Measurements from ENCODE around the gene RGL1. TPM values are rescaled to one million over a fixed set of nuclear protein-coding genes. Genes with fewer than 3 reads are reported as not detected.

Gene RGL1
- total RNA-seq, 1 donor from 2014 or later: 61.0 TPM

DNA sequence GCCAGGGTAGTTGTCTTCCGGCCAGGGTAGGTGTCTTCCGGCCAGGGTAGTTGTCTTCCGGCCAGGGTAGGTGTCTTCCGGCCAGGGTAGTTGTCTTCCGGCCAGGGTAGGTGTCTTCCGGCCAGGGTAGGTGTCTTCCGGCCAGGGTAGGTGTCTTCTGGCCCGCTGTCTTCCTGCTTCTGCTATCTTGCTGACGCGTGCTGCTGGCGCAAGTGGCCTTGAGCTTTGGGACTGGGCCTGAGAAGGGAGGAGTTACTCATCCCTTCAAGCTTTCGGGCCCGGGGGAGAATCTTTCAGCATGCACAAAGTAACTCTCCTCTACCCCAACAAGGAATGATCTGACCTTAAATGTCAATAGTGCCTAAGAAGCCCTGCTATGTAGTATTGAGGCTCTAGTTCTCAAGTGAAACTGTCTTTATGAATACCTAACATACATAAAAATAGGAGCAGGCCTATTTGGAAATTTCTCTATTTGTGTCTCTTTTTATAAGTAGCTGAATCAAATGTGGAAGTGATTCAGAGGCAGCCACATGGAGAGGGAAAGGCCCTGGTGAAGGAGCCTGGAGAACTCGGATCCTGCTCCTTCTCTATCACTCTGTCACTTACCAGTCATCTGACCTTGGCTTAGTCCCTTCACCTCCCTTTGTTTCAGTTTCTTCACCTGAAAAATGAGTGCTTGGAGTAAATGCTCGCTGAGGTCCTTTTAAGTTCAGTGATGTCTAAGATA is 65.6 kb downstream of the RGL1 start:
- DNase-seq: no peak

GRCh38 chr1:183871142-183871541 is 66.2 kb downstream of the RGL1 start:
- no peak for DNase-seq

DNA sequence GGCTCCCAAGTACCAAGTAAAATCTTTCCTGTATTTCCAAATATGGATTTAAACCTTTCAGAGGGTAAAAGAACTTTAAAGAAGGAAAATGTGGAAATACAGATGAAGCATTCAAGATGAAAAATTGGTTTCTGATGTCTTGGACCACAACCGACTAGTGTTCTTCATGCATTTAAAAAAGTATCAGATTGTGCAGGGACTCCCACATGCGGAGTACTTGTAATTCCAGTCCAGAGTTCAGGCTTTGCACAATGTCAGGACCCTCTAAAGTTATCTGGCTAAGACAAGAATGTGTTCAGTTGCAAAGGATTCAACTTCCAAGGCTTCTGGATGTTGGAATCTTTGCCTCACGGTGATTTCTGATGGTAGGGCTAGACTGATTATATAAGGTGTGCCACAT is 66.7 kb downstream of the RGL1 start:
- DNase-seq: no peak

GRCh38 chr1:183872403-183872802 is 67.5 kb downstream of the RGL1 start:
- no peak for DNase-seq

DNA sequence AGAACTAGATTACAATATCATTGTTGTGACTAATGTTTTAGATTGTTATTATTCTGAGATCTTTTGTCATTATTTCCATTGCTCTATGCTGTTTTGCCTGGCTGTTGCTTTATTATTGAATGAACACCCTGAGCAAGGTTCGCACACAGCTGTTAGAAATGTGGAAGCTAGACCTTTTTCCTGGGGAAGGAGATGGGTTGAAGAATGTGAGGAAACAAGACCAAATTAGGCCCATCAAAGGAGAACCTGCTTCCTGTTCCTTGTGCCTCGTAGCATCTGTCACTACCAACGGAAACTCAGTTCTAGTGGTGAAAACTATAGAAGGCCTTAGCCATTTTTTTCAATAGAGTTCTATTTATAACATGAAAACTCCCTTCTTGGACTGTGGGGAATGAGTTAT is 68.7 kb downstream of the RGL1 start:
- no peak for DNase-seq

- no peak for DNase-seq
Observed at GRCh38 chr1:183876309-183876708, 71.4 kb downstream of the RGL1 start.

DNA sequence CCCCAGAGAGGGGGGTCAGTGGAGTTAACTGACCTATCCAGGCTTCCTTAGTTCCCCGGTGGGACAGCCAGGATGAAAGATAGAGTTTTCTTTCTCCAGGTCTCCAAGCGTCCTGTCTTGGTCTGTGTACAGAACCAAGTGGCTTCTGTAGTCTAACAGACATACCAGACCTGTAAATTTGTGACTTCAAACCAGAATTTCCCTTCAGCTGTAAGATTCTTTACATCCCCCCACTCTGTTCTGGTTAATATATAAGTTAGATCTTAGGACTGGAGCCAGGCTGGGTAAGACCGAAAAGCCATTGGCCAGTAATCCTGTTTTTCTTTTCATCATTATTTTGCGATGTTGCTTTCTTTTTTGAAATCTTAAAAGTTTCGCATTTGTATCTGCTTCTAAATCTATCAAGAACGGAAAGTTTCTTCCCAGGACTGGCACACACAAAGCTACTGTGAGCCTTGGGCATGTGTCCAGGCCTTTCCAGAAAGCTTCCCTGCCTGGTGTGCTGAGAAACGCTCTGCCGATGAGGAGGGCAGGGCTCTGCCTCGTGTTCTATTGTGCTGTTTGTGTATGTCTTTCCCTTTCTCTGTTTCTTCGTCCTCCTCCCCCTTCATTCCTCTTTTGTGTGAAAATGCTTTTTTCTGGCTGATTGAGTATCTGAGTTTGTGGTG is 72.3 kb downstream of the RGL1 start:
- peak; percentile 33 for DNase-seq

GRCh38 chr1:183879494-183879893 is 74.6 kb downstream of the RGL1 start:
- no peak for DNase-seq

- DNase-seq: no peak
Observed at GRCh38 chr1:183879966-183880365, 75.0 kb downstream of the RGL1 start.

DNA sequence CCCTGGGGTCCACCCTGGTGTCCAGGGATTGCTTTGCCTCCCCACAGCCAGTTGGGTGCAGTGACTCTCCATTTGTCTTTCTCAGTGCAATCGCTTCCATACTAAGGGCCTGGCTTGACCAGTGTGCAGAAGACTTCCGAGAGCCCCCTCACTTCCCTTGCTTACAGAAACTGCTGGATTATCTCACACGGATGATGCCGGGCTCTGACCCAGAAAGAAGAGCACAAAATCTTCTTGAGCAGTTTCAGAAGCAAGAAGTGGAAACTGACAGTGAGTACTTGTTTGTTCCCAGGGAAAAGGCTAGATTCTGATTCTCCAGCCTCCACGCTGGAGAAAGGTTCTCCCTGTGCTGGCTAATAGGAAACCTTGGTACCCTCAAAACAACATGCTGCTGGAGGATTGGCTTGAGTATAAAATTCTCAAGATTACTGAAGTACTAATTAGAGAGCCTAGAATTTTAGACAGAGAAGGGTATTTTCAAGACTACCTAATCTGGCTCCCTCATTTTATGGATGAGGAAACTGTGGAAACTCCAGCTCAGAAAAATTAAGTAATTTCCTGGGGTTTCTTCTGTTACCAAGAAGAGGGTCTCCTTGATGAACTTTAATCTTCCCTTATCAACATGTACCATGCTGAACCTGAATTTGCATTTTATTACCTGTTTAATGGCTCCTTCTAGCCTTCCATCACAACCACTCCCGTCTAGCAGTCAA is 75.8 kb downstream of the RGL1 start:
- DNase-seq: no peak

DNA sequence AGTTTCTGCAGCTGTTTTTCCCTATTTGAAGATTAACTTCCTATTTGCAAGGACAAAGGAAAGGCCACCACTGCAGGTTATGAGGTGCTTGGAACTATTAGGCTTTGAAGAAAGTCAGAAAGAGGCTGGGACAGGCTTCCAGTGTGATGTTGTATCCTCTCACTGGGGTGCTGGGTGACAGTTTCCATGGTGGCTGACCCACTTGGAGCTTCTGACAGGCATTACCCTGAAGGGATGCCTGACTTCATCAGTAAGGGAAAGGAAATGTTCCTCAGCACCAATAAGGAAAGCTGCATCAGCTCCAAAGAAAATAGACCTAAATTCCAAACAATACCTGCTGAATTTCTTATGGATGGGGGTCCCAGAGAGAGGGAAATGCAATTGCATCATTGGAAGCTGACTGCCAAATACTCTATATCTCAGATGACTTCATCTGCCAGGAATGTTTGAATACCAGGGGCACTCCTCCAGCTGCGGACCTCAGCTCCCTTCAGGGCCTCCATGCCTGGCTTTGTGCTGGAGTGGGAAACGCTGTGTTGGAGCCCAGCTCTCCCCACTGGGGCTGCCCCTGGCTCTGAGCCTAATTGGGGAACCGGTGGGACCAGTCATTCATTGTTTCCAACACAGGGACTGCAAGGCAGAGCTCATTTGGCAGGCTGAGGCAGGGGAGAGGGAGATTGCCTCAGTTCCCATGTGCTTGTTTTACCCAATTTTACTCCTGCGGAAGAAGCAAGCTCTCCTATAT is 76.6 kb downstream of the RGL1 start:
- DNase-seq: peak; percentile 22

DNA sequence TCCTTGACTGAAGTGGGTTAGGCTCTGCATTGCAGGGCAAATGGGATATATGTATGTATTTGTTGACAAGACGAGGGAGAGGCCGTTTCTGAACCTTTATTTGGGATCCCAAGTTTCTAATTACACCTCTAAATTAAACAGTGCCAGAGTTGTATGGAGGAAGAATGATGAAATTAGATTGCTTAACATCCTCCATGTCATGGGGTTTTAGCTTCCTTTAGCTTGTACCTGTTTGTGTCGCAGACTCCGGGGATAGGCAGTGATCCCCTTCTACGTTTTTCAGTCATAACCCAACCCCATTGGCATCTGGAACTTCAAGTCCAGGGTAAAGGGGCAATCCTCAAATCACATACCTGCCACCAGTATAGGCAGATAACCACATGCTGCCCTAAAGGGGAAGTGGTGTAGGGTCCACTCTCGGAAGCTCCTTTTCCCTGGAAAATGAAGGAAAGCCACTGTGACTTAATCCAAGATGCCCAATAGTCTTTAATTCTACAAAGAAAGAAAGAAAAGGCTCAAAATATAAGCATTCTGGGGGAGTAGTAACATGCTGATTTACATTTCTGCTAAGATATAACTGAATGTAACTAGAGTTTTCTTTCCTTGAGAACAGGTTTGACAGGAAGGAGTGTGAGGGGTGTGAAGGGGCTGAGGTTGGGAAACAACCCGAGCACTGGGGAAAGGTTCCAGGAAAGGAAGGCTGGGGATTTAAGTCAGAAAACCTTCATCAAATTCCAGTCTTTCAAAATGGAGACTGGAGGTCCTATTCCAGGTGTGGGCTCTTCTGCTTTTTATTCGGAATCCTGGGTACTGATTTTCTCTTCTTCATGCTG is 77.6 kb downstream of the RGL1 start:
- DNase-seq: no peak

GRCh38 chr1:183883623-183884022 is 78.7 kb downstream of the RGL1 start:
- no peak for DNase-seq

DNA sequence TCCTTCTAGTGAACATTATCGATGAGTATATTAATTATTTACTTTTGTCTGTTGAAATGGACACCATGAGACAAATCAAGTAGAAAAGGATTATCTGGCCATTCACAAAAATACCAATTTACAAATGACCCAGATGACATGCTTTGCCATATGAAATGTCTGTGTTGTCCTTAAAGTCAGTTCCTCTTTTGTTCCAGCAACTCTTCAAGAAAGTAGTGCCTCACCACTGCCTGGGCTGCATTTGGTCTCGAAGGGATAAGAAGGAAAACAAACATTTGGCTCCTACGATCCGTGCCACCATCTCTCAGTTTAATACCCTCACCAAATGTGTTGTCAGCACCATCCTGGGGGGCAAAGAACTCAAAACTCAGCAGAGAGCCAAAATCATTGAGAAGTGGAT is 79.6 kb downstream of the RGL1 start:
- no peak for DNase-seq

DNA sequence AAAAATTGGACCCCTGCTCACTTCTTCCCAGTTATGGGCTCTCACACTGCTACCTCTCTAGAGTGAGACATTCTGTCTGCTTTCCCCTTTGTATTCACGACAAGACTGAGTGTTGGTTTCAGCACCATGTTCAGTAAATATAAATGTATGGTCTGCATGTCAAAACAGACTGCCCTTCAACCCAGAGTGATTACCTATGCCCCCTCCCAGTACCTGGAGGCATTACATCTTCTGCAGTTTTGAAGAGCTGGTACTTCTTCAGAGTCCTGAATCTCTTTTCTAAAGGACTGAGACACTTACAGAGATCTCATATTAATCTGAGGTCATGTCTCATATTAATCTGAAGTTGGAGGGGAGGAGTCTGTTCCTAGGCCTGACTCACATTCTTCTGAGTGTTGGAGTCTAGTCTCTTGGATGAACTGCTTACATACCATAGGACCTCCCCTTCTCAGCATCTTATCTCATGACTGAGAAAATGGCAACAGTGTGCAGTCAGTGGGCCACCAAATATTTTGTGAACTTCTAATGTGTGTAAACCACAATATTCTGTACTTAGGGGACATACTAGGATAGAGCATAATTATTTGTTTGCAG is 80.3 kb downstream of the RGL1 start:
- no peak for DNase-seq

GRCh38 chr1:183886083-183886828 is 81.3 kb downstream of the RGL1 start:
- DNase-seq: no peak

- no peak for DNase-seq
Observed at GRCh38 chr1:183886853-183887252, 81.9 kb downstream of the RGL1 start.

- DNase-seq: no peak
Observed at GRCh38 chr1:183887826-183888819, 83.2 kb downstream of the RGL1 start.

DNA sequence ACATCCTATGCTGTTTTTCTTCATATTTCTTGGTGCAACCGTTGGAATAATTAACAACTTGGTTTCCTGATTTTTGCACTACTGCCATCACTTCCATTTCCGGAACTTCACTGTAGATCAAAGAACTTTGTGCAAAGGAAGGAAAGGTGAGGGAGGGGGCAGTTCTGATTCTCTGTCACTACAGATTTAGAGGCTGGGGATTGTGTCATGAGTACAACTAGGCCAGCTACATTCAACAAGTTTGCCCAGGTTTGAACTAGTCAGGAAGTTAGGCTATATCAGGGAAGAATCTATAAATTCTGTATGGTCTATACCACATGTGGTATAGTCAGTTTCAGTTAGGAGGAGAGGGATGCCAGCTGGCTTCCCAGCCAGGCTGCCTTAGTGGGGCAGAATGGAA is 84.2 kb downstream of the RGL1 start:
- no peak for DNase-seq

All from occipital lobe (tissue), 2 donors.